ENCODE data around the gene SUN2.
"Not testable (repeated sequence)": the region's sequence is repeated elsewhere in the genome, so short reads cannot be mapped to it uniquely, and the experiment has no call there.

Gene SUN2

DNA sequence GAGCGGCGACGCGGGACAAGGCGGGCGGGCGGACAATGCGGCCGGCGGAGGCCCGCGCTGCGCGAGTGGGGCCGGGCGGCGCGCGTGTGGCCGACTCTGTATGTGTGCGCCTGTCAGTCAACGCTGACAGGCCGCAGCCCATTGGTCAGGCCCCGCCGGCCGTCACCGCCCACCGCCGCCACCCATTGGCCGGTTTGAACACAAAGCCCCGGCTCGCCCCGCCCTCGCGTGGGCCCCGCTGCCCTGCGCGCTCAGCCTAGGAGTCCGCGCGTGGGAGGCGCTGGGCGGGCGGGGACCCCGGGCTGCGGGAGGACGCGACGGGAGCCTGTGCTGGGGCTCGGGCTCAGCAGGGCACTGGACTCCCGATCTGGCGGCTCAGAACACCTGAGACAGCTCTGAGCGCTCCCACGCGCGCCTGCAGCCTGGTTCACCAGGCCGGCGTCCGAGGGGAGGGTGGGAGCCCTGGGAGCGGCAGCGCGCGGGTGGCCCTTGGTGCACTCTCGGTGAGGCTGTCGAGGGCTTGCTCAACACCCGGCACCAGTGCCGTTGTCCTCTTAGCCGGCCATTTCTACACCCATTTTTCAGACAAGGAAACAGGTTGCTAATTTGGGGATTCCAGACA, at the start of gene SUN2:
SUN2 (minus strand) TSS at position 88 of the 622 bp plus-strand sequence. CDS start 3,370 bp downstream, outside the sequence.
- peak; percentile 88 for DNase-seq

DNA sequence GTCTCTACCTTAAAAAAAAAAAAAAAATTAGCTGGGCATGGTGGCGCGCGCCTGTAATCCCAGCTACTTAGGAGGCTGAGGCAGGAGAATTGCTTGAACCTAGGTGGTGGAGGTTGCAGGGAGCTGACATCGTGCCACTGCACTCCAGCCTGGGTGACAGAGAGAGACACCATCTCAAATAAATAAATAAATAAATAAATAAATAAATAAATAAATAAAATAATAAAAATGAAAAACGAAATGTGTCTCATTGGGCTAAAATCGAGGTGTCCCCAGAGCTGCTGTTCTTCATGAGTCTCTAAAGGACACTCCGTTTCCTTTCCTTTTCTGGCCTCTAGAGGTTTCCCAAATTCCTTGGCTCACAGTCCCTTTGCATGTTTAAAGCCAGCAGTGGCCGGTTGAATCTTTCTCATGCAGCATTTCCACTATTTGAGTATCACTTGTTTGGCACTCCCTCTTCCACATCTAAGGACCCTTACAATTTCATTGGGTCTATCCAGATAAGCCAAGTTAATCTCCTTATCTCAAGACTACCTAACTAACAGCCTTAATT, 49.3 kb upstream of the SUN2 start:
- DNase-seq, result not testable (repeated sequence)

DNA sequence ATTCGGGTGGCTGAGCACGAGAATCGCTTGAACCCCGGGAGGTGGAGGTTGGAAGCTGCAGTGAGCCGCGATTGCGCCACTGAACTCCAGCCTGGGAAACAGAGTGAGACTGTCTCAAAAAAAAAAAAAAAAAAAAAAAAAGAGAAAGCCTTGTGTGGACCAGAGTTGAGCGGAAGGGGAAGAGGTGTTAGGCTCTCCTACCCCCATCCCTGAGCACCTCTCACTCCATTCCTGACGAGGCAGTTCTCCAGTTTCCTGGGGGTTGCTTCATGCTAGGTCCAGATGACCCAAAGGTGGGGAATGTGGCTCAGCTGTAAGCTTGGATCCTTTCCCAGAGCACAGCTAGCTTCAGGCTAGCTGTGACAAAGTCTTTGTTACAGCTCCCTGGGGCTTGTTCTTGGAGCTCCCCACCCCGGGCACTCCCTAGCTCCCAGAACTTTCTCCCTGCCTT, 46.9 kb upstream of the SUN2 start:
- DNase-seq, result peak; percentile 65

DNA sequence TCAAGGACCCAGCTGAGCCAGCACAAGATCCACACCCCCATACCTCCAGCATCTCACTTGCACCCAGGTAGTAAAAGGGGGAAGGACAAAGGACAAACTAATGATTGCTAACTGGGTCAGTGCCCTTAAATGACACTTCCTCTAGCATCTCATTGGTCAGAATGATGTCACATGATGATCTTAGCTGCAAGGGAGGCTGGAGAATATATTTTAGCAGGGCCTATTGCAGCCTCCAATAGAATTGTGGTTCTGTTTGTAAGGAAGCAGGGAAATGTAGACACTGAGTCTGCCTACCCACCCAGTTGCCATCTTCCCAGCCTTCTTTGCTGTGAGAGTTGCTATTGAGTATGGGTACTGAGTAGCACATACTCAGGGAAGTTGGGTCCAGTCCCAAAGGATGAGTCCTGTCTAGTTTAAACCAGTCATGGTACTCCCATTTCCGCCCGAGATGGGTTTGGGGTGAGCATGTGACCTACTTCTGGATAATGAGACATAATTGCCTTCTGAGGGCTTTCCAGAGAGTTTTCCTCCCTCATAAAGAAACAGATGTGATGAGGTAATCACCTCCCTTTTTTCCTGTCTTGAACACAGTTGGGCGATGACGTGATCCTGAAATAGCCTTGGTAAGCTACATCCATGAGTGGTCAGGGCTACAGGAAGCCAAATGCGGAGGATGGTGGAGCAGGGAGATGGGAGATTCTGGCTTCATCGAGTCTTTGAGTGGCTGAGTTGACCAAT, 43.6 kb upstream of the SUN2 start:
- DNase-seq, result no peak

DNA sequence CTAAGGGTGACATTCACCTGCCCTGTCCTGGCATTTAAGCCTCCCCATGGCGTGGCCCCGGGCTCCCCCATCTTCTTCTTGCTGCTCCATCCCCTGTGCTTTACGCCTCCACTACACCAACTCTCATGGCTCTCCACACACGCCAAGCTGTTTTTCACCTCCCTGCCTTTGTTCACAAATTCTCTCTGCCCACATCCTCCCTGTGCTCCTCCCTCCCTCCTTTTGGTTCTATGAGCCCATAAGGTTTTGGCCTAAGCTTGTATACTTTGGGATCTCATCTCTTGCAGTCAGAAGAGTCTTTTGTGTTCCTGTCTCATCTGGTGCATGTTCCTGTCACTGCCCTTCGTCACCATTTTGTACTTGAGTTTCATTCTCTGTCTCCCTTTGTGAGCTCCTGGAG, 42.7 kb upstream of the SUN2 start:
- no peak for DNase-seq

GRCh38 chr22:38796262-38796957, 40.6 kb upstream of the SUN2 start:
- no peak for DNase-seq

GRCh38 chr22:38795569-38795968, 39.8 kb upstream of the SUN2 start:
- no peak for DNase-seq

DNA sequence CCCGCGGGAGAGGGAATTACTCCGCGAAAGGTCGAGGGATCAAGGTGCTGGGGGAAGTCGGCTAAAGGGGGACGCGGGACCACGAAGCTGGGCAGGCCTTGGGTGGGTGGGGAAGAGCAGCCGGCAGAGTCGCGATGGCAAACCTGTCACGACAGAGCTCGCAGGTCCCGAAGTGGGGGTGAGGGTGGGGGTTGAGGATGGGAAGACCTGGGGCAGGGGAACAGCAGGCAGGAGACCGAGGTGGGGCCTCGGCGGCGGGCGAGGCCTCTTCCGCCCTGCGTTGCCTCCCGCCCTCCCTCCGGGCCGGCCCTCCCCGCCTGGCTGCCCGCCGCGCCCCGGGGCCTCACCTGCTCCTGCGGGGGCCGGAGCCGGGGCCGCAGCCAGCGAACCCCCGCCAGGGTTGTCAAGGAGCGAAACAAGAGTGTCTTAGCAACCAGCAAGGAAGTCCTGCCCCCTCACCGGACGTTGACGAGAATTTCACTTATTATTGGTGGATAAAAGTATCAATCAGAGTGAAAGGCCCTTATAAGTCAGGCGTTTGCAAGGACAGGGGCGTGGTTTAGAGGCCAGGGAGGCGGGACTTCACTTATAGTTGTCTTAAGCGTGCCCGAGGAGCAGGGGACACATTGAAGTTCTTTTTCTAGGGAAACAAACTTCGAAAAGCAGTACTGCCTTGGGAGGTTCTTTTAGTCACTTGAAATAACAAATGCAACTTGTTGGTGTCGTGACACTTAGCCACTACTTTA, 38.1 kb upstream of the SUN2 start, which contains the start of gene DNAL4:
DNAL4 (minus strand) TSS at position 423 of the 746 bp plus-strand sequence. CDS start 11,412 bp downstream, outside the sequence.
- DNase-seq, result peak; percentile 57

DNA sequence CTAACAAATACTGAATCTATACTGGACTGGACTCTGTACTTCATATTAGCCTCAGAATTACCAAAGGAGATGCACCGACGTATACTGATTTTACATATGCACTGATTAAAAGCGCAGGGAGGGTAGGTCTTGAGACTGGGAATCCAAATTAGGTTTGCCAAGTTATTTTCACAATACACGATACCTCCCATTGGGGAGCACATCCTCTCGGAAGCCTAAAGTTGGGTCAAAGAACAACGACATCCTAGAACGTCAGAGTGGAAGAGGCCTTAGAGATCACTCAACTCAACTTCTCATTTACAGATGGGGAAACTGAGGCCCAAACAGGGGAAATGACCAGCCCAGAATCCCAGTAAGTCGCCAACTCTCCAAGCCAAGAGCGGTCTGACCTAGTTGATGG, 37.5 kb upstream of the SUN2 start:
- no peak for DNase-seq

DNA sequence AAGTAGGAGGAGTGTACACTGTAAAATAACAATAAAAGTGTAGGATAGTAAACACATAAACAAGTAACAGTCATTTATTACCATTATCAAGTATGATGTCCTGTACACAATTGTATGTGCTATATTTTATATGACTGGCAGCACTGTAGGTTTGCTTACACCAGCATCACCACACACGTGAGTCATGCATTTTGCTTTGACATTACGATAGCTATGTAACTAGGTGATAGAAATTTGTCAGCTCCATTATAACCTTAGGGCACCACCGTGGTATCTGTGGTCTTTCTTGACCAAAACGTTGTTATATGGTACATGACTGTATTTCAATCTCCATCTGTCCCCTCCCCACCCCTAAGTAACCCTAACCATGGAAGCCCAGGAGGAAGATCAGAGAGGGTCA, 37.0 kb upstream of the SUN2 start:
- DNase-seq, result no peak

DNA sequence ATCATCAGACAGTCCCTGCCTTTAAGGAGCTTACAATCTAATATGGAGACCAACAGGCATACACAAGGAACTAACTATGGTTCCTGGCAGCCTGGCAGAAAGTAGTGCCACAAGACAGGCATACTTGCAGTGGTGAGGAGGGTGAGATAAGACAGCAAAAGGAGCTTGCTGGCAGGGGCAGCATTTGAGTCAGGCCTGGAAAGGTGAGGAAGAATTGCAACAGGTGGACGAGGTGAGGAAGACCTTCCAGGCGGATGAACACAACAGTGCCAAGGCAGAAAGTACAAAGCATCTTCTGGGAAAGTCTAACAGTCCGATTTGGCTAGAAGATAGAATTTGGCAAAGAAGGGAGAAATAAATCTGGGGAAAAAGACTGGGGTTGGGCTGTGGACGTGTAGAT, 33.8 kb upstream of the SUN2 start:
- no peak for DNase-seq

DNA sequence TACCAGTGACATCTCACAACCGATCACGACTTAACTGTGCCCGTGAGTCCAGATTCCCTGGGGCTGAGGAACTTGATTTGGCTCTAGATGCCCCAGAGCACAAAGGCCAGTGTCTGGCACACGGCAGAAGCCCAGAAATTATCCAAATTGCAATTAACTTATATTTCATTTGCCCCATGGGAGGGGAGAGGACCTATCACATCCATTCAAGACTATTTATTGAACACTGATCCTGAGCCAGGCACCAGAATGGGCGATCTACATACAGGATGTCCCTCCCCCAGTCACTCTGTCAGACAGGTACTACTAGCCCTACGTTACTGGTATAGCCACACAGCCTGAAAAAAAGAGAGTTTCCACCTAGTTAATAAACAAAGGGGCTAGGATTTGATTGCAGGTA, 33.0 kb upstream of the SUN2 start:
- DNase-seq, result no peak

DNA sequence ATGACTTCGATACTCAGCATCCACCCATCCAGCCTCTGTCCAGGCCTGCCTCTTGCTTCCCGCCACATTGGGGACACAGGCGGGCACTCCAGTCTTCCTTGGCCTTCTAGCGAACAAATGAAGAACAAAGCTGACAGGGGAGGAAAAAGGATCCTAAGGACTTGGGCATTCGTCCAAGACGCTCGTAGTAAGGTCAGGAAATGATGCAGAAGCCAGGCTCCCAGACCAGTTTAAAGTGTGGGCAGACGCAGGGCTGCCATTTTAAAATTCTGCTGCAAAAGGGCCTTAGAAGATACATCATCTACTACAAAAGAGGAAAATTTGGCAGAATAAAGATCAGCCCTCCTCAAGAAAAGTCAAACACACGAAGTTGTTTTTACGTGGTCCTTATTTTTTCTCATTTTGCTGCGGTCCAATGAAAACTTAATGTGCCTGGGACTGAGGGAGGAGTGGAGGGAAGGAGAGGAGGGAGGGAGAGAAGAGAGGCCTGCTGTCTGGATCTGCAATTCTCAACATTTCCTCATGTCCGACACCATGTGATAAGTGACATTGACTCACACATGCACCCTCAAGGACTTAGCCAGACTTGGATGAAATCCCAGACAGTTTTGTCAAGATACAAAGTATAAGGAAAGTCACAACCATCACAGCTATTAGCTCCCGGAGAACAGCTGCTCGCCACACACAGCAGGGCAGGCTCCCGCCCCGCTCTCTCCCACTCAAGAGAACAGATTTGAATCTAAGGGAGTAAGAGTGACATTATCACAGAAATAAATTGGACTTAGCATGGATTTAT, 32.4 kb upstream of the SUN2 start:
- no peak for DNase-seq

GRCh38 chr22:38786631-38787030, 30.8 kb upstream of the SUN2 start:
- no peak for DNase-seq

GRCh38 chr22:38784856-38785255, 29.1 kb upstream of the SUN2 start:
- DNase-seq, result no peak

GRCh38 chr22:38784035-38784434, 28.2 kb upstream of the SUN2 start:
- no peak for DNase-seq

DNA sequence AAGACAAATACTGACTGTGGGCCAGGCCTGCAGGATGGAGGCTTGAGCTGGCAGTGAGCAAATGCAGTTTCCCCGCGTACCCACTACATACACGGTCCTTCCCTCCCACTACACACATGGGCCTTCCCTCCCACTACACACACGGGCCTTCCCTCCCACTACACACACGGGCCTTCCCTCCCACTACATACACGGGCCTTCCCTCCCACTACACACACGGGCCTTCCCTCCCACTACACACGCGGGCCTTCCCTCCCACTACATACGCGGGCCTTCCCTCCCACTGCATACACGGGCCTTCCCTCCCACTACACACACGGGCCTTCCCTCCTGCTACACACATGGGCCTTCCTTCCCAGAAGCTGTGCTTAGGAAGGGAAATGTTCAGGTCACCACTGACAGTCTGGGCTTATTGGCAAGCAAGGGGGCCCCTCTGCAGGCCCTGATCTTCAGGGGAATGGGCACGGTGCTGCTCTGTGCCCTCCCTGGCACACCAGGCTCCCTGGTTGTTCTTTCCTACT, 27.4 kb upstream of the SUN2 start:
- no peak for DNase-seq

DNA sequence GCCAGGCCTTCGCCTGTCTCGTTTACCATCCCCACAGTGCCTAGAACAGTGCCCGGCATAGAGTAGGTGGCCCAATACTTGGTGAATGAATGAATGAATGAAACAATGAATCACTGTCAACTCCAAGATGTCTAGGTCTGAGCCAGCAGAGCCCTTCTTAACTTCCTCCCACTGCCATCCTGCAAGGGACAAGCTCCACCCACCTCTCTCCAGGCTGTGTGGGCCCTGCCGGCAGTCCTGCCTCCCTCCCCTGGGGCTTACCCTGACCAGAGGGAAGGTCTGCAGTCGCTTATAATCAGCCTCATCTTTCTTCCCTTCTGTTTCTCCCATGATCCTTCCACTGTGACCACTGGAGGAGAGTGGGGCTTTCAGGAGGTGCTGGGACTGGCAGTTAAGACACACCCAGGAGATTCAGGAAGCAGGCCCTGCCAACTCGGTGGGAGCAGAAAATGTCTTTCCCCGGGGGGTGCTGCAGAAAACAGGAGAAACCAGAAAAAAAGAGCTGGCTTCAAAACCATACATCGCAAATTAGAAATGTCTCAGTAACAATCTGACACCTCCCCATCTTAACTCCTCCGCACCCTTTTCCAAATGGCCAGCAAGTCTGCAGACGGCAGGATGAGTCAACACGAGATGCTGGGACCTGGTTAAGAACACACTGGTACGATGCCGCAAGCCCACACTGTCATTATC, 26.8 kb upstream of the SUN2 start:
- DNase-seq, result no peak

DNA sequence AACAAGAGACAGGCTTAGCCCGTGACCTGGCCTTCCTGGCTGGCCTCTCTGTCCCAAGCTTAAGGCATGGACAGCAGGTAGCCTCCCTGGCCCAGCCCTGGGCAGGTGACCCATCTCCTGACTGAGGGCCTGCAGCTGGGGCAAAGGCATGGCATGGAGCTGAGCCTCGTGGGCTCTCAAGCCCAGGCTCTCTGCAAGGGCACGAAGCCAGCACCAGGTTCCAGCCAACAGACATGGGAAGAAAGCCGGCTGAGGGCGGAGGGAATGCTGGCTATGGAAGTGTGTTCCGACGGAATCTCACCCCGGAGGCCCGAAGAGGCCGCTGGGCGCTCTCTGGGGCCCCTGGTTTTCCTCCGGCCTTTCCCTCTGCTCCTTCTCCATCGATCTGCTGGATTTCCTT, 25.2 kb upstream of the SUN2 start:
- no peak for DNase-seq

GRCh38 chr22:38777087-38777671, 21.4 kb upstream of the SUN2 start:
- DNase-seq, result no peak

DNA sequence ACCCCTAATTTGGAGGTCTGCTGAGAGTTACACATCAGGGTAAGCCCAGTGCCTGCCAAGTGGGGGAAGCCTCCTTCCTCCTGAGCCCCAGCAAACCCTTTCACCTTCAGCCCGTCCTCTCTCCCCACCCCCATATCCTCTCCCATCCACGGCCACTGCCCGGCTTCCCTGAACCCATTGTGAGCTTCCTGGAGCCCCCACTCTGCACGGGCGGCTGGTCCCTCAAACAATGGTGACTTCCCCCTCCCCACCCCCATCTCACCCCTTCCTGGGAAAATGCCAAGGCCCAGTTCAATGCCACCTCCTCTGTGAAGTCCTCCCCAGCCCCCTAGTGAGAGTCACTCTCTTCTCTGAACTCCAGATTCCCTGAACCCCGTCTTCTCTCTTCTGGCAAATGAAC, 20.3 kb upstream of the SUN2 start:
- no peak for DNase-seq

Measured in 8988T (cell line).